Small intestine (tissue), 7 donors: ENCODE data around the gene TMEM31. TPM values are rescaled to one million over a fixed set of nuclear protein-coding genes. Genes with fewer than 3 reads are reported as not detected.

Experiments used
- DNase-seq, 2 donors: peaks; one replicate each; pipeline versions ENCODE4 v3.0.0 to v3.0.0-alpha.2; 2013
- FAIRE-seq: peaks from 2 replicates; lab custom pipeline; 2012; peaks lifted over from hg19 to GRCh38; lab: Jason Lieb, UNC
- H3K27ac ChIP-seq, 3 donors: one replicate each; pipeline ENCODE4 v1.5.1; 2013; ENCODE audit warnings: low read length in 2 of 3, mild to moderate bottlenecking in 2 of 3, control low read depth in 1 of 3, inconsistent platforms in 1 of 3, low read depth in 1 of 3, moderate library complexity in 1 of 3
- H3K27me3 ChIP-seq, 3 donors: one replicate each; pipeline ENCODE4 v1.6.1; 2013; ENCODE audit warnings: low read length in 3 of 3, inconsistent platforms in 1 of 3; ENCODE audit not compliant: control insufficient read depth in 3 of 3, insufficient read depth in 3 of 3
- H3K36me3 ChIP-seq, 3 donors: one replicate each; pipeline ENCODE4 v1.6.1; 2013; ENCODE audit warnings: low read length in 3 of 3, inconsistent platforms in 1 of 3, low read depth in 1 of 3, mild to moderate bottlenecking in 1 of 3, moderate library complexity in 1 of 3; ENCODE audit not compliant: control insufficient read depth in 3 of 3, insufficient read depth in 2 of 3
- H3K4me1 ChIP-seq, 3 donors: one replicate each; pipeline ENCODE4 v1.6.1; 2013; ENCODE audit warnings: low read length in 2 of 3, inconsistent platforms in 1 of 3, low read depth in 1 of 3, mild to moderate bottlenecking in 1 of 3, moderate library complexity in 1 of 3; ENCODE audit not compliant: control insufficient read depth in 3 of 3, insufficient read depth in 2 of 3
- H3K4me3 ChIP-seq, 3 donors: one replicate each; pipeline ENCODE4 v1.5.1; 2013; ENCODE audit warnings: low read length in 3 of 3, control low read depth in 1 of 3, inconsistent platforms in 1 of 3, low read depth in 1 of 3, mild to moderate bottlenecking in 1 of 3, moderate library complexity in 1 of 3
- H3K9me3 ChIP-seq, 2 donors: one replicate each; pipeline ENCODE4 v1.6.1; 2013; ENCODE audit warnings: low read depth in 1 of 2, low read length in 1 of 2; ENCODE audit not compliant: control insufficient read depth in 2 of 2, insufficient read depth in 1 of 2
- WGBS, 3 donors: extraction: QIAGEN DNeasy Blood & Tissue Kit; methylation state at CpG; one replicate each; pipeline ENCODE4 v1.1.7; 2013; 5-methylcytosine and 5-hydroxymethylcytosine counted together
- polyA plus RNA-seq, 4 donors: library from polyadenylated mRNA; stranded (reverse) in 3 of 4; unstranded in 1 of 4; fragments of 200-250 nt in 3 of 4; fragments of 120-200 nt in 1 of 4; gene quantifications; one replicate each; pipeline versions ENCODE4 v1.2.1 to v1.2.3, GENCODE V29; 2013
- donor health status: healthy with polysubstance abuse.
- donor health status: control.
- donor health status: control.
- donor health status: Bipolar disorder and iron deficiency.
- donor health status: healthy.

Gene TMEM31
- polyA plus RNA-seq, 4 donors, result 0.13 TPM; not detected in 3

DNA sequence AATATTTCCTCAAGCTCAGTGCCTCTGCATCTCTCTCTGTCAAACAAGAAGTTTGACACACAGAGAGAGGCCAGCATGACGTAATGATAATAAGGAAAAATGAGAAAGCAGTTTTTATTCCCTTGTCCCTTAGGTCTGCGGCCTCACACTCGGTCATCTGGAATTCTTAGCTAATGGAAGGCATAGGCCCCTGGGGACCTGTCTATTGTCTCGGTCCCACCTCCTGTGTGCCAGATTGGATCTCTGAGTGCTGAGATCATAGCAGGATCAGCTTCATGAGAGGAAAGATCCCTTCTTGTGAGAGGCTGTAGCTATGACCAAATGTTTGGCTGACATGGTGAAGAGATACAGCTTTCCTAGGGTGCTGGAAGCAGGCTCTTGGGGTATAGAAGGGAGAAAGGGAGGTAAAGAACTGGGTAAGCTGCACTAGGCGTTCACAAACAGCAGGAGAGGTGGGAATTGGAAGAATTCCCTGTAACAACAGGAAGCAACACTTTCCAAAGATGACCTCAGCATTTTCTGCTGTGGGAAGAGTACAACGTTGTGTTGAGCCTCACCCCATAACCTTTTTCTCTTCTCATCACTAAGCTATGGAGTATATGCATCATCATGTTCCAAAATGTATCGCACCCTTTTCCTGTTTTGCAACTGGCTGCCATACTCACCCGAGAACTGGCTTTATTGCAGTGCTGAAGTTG is 20.2 kb downstream of the TMEM31 start:
- FAIRE-seq (no peak), DNase-seq (no peak)

DNA sequence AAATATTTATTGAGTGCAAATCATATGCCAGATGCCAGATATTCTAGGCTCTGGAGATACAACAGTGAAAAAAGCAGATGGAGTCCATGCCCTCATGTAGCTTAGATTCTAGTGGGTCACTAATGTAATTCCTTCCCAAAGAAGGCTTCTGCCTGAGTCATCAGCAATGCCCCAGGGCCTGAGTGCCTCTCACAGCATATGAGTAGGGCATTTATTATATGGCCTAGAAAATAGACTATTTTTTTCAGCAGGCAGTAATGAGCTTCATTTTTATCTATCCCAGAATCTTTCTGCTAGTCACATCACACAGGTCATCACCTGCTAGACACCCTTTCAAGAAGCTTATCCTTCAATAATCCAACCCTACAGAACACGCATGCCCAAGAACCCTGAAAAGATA is 22.3 kb downstream of the TMEM31 start:
- Histone ChIP-seq H3K27me3 (no peaks in the 10 kb centered on the region), H3K4me1 (no peaks in the 10 kb centered on the region), H3K4me3 (no peak overlapping the region), H3K9me3 (no peaks in the 10 kb centered on the region), H3K36me3 (no peaks in the 10 kb centered on the region), H3K27ac (no peak overlapping the region)
- DNase-seq (no peak), FAIRE-seq (no peak)
- 94 to 100% (median 95%) methylated on average over 1 of the region's 1 CpG for WGBS, 3 donors

More for the DNA sequence above, 20.2 kb downstream of the TMEM31 start:
- 51 to 77% (median 60%) methylated on average over 8 of the region's 8 CpGs for WGBS, 3 donors
- H3K27ac ChIP-seq, result peak overlapping the region in 2 of 3 donors; percentile 28 to 34
- no peak overlapping the region for H3K4me3 ChIP-seq
- no peaks in the 10 kb centered on the region for H3K27me3 ChIP-seq
- no peaks in the 10 kb centered on the region for H3K9me3 ChIP-seq
- no peaks in the 10 kb centered on the region for H3K4me1 ChIP-seq
- no peaks in the 10 kb centered on the region for H3K36me3 ChIP-seq

DNA sequence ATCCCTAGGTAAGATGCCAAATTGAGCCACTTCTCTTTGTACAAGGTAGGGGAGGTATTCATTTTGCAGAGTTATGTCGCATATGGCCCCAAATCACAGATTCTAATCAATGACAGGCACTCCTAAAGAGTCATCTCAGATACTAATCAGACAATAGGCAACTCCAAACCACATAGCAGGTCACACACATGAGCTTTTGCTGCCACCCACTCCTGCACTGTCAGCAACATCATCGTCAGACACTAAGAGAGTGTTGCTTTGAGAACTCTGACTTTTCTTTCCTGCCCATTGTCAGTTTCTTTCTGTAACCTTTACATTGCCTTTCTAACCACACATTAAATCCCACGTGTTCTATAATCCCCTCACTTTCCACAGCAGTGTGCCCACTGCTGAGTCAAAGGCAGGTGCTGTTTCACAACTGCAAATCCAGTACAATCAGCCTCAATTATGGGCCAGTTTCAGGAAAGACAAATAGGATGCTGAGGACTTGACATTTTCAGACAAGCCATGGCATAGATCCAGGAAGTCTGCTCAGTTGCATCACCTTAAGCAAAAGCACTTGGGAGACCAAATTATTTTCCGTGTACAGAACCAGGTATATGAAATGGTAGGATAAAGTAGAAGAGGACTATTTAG is 23.5 kb downstream of the TMEM31 start:
- Histone ChIP-seq H3K36me3 (no peaks in the 10 kb centered on the region), H3K9me3 (no peaks in the 10 kb centered on the region), H3K27me3 (no peaks in the 10 kb centered on the region), H3K4me3 (no peak overlapping the region), H3K4me1 (no peaks in the 10 kb centered on the region), H3K27ac (no peak overlapping the region)
- FAIRE-seq, result no peak
- no peak for DNase-seq
- 43 to 55% (median 54%) methylated on average over 4 of the region's 4 CpGs for WGBS, 3 donors

DNA sequence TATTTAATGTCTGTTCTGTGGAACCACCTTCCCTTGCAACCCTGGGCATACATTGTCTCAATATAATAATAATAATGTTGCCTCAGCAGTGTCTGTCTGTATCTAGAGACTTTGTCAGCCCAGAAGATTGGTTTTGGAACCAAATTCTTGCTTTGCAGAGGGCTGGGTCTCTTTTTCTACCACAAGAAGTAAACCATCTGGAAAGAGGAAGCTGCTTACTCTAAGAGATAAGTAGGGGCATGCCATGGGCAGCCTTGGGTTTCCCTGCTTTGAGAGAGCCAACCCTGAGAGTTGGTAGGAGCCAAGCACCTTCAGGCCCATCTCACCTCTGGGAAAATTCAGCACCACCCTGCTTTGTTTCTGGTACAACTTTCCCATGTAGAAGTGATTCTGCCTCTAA is 27.0 kb downstream of the TMEM31 start:
- no peaks in the 10 kb centered on the region for H3K36me3 ChIP-seq
- DNase-seq, result no peak
- H3K27me3 ChIP-seq, result no peaks in the 10 kb centered on the region
- no peaks in the 10 kb centered on the region for H3K9me3 ChIP-seq
- no peaks in the 10 kb centered on the region for H3K4me1 ChIP-seq
- no peak overlapping the region for H3K4me3 ChIP-seq
- H3K27ac ChIP-seq, result no peak overlapping the region
- no peak for FAIRE-seq

DNA sequence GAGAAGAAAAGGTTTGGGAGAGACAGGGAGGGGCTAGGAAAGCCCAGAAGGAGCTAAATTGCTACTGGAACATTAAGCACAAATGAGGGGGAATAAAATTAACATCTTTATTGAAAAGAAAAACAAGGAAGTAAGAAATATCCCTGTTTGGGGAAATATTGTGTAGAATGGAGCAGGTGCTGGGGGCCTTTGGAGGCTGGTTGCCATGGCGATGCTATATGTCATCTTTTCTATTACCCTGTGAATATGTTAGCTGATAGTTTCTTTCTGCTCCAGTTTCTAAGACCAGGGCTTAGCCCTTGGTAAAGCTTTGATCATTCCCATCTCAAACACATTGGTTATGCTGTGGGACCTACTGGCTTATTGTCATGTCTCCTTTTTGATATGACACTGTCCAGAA is 28.7 kb downstream of the TMEM31 start:
- DNase-seq (no peak), FAIRE-seq (no peak)
- no peaks in the 10 kb centered on the region for H3K27me3 ChIP-seq
- 94 to 100% (median 95%) methylated on average over 1 of the region's 1 CpG for WGBS, 3 donors
- no peaks in the 10 kb centered on the region for H3K36me3 ChIP-seq
- H3K4me3 ChIP-seq, result no peak overlapping the region
- no peaks in the 10 kb centered on the region for H3K4me1 ChIP-seq
- H3K27ac ChIP-seq, result no peak overlapping the region
- no peaks in the 10 kb centered on the region for H3K9me3 ChIP-seq

DNA sequence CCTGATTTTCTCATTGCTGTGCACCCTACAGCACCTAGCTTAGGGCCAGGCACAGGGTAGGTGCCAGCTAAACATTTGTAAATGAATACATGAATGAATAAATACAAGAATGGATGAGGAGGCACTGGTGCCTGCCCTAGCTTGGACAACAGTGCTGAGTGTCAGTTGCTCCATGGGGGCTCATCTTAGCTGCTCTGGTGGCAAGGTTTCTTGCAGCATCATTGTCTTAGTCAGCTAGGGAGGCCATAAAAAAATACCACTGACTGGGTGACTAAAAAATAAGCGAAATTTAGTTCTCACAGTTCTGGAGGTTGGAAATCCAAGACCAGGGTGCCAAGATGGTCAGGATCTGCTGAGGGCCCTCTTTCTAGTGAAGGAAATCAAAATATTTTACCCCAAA is 31.2 kb downstream of the TMEM31 start:
- Histone ChIP-seq H3K4me3 (no peak overlapping the region), H3K36me3 (no peaks in the 10 kb centered on the region), H3K9me3 (no peaks in the 10 kb centered on the region), H3K27me3 (no peaks in the 10 kb centered on the region), H3K27ac (no peak overlapping the region), H3K4me1 (no peaks in the 10 kb centered on the region)
- FAIRE-seq, result no peak
- WGBS, 3 donors, result 50 to 83% (median 74%) methylated on average over 1 of the region's 1 CpG
- no peak for DNase-seq

DNA sequence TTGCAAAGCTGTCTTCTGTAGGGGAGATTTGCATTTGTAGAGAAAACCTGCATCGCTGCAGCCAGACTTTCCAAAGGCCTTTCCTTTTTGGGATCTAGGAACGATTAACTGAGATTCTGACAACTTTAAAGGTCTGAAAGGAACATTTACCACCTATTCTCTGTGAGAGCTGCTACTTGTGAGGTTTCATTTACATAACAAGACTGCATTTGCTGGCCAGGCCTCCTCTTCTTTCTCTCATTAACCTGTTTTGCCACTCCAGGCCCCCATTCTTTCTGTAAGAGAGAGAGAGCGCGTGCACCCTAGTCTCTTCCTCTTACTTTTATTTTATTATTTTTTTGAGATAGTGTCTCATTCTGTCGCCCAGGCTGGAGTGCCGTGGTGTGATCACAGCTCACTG is 31.6 kb downstream of the TMEM31 start:
- Histone ChIP-seq H3K36me3 (no peaks in the 10 kb centered on the region), H3K27me3 (no peaks in the 10 kb centered on the region), H3K9me3 (no peaks in the 10 kb centered on the region), H3K4me3 (no peak overlapping the region), H3K4me1 (no peaks in the 10 kb centered on the region), H3K27ac (no peak overlapping the region)
- DNase-seq (no peak), FAIRE-seq (no peak)
- WGBS, 3 donors, result 62 to 89% (median 80%) methylated on average over 6 of the region's 6 CpGs

DNA sequence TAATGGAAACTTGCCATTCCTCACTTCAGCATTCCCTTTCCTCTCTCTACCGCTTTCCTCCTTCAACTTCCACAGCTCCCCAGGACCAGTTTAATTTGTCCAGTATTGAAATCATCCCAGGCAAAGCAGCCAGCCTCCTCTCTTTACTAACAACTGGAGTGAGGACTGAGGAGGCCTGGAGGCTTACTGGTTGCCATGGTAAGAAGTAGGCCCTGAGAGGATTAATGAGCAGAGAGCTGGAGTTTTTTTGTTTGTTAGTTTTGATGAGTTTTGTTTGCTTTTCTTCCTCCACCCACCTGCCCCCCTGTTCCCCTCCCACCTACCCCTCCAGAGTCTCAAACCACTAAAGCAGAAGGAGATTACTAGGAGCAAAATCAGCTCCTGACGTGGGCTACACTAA is 36.5 kb downstream of the TMEM31 start:
- Histone ChIP-seq H3K27ac (no peak overlapping the region), H3K27me3 (no peaks in the 10 kb centered on the region), H3K4me1 (no peaks in the 10 kb centered on the region), H3K36me3 (no peaks in the 10 kb centered on the region), H3K4me3 (no peak overlapping the region), H3K9me3 (no peaks in the 10 kb centered on the region)
- FAIRE-seq (no peak), DNase-seq (no peak)
- 73 to 92% (median 79%) methylated on average over 2 of the region's 2 CpGs for WGBS, 3 donors
